CD4-positive, CD25-positive, alpha-beta regulatory T cell (primary cell): ENCODE data around the gene IPO9. TPM values are rescaled to one million over a fixed set of nuclear protein-coding genes. Genes with fewer than 3 reads are reported as not detected.

Experiments
- ATAC-seq, 2 donors: fragments of 150-1000 bp; cut with Tn5 transposase; one replicate each; pipeline ENCODE4 v1.10.0; 2021; ENCODE audit warnings: low read depth in 2 of 2, moderate number of reproducible peaks in 2 of 2, moderate library complexity in 1 of 2
- DNase-seq, 3 donors: peaks; one replicate each; pipeline versions ENCODE4 v3.0.0 to v3.0.0-alpha.2; 2012 to 2022; ENCODE audit warnings: mixed read lengths in 1 of 3
- H3K27ac ChIP-seq: one replicate; pipeline ENCODE4 v1.7.0; 2013; ENCODE audit warnings: mild to moderate bottlenecking, low read length; ENCODE audit not compliant: insufficient read depth, poor library complexity, severe bottlenecking
- H3K27me3 ChIP-seq: one replicate; pipeline ENCODE4 v1.7.0; 2013; ENCODE audit warnings: low read length; ENCODE audit not compliant: control insufficient read depth, insufficient read depth
- H3K36me3 ChIP-seq: one replicate; pipeline ENCODE4 v1.7.0; 2013; ENCODE audit warnings: mild to moderate bottlenecking, low read length, moderate library complexity; ENCODE audit not compliant: control insufficient read depth, insufficient read depth
- H3K4me1 ChIP-seq: 2 replicates; pipeline ENCODE4 v1.7.0; 2013; ENCODE audit warnings: mild to moderate bottlenecking, low read length; ENCODE audit not compliant: insufficient read depth, control insufficient read depth, poor library complexity, severe bottlenecking
- H3K4me3 ChIP-seq: one replicate; pipeline ENCODE4 v1.7.0; 2013; ENCODE audit warnings: low read depth, mild to moderate bottlenecking, low read length, moderate library complexity
- H3K9me3 ChIP-seq, 2 experiments: 1 replicate in 1 of 2; 2 replicates in 1 of 2; pipeline ENCODE4 v1.7.0; 2013; ENCODE audit warnings: low read length in 2 of 2, mild to moderate bottlenecking in 1 of 2, moderate library complexity in 1 of 2; ENCODE audit not compliant: control insufficient read depth in 2 of 2
- H3K27ac Mint-ChIP-seq, 3 donors: one replicate each; pipeline ENCODE4 v1.8.0; 2020 to 2022; ENCODE audit warnings: mild to moderate bottlenecking in 3 of 3, mixed read lengths in 3 of 3, moderate library complexity in 2 of 3
- H3K27me3 Mint-ChIP-seq: one replicate; pipeline ENCODE4 v1.8.0; 2022; ENCODE audit warnings: mild to moderate bottlenecking, mixed read lengths
- H3K36me3 Mint-ChIP-seq: one replicate; pipeline ENCODE4 v1.8.0; 2020; ENCODE audit warnings: mixed read lengths
- H3K4me1 Mint-ChIP-seq, 4 donors: one replicate each; pipeline ENCODE4 v1.8.0; 2020 to 2022; ENCODE audit warnings: mixed read lengths in 4 of 4, mild to moderate bottlenecking in 1 of 4
- H3K4me3 Mint-ChIP-seq, 4 donors: one replicate each; pipeline ENCODE4 v1.8.0; 2020 to 2022; ENCODE audit warnings: mild to moderate bottlenecking in 4 of 4, mixed read lengths in 4 of 4, moderate library complexity in 3 of 4
- H3K9me3 Mint-ChIP-seq, 7 donors: one replicate each; pipeline ENCODE4 v1.8.0; 2020 to 2022; ENCODE audit warnings: mixed read lengths in 7 of 7, mild to moderate bottlenecking in 3 of 7, moderate library complexity in 2 of 7
- polyA plus RNA-seq, 4 donors: library from polyadenylated mRNA; unstranded; fragments of 300-500 nt; fragmentation: Illumina TruSeq; gene quantifications; one replicate each; pipeline ENCODE4 v1.2.3, GENCODE V29; 2021
- total RNA-seq: library from RNA; stranded (reverse); gene quantifications from one replicate; pipeline ENCODE4 v1.2.3, GENCODE V29; 2022

Gene IPO9
- total and polyA plus RNA-seq, 5 donors from 2014 or later, result 13.9 to 31.3 (median 15.2) TPM

- no peak for DNase-seq
- H3K27ac ChIP-seq, result no peak overlapping the region
- Mint-ChIP-seq H3K36me3 (peaks cover 30% of the 10 kb centered on the region), H3K4me3 (no peak overlapping the region), H3K9me3 (no peaks in the 10 kb centered on the region), H3K27me3 (no peaks in the 10 kb centered on the region), H3K27ac (no peak overlapping the region), H3K4me1 (no peaks in the 10 kb centered on the region)
- no peaks in the 10 kb centered on the region for H3K36me3 ChIP-seq
- H3K4me1 ChIP-seq, result no peaks in the 10 kb centered on the region
- no peak for ATAC-seq
- H3K27me3 ChIP-seq, result no peaks in the 10 kb centered on the region
- no peak overlapping the region for H3K4me3 ChIP-seq
- H3K9me3 ChIP-seq, result no peaks in the 10 kb centered on the region
Observed at GRCh38 chr1:201809876-201810275, 19.1 kb upstream of the IPO9 start.

- H3K4me1 Mint-ChIP-seq, result no peaks in the 10 kb centered on the region
- Histone ChIP-seq H3K36me3 (no peaks in the 10 kb centered on the region), H3K4me3 (no peak overlapping the region), H3K27me3 (no peaks in the 10 kb centered on the region), H3K27ac (no peak overlapping the region), H3K9me3 (no peaks in the 10 kb centered on the region), H3K4me1 (no peaks in the 10 kb centered on the region)
- no peak for DNase-seq
- no peaks in the 10 kb centered on the region for H3K27me3 Mint-ChIP-seq
- no peak overlapping the region for H3K4me3 Mint-ChIP-seq
- no peak for ATAC-seq
- no peaks in the 10 kb centered on the region for H3K9me3 Mint-ChIP-seq
- peaks cover 33% of the 10 kb centered on the region for H3K36me3 Mint-ChIP-seq
- H3K27ac Mint-ChIP-seq, result no peak overlapping the region
Observed at GRCh38 chr1:201810466-201811216, 18.3 kb upstream of the IPO9 start.

GRCh38 chr1:201813226-201813625, 15.7 kb upstream of the IPO9 start:
- no peak overlapping the region for H3K27ac ChIP-seq
- no peaks in the 10 kb centered on the region for H3K9me3 Mint-ChIP-seq
- H3K27me3 Mint-ChIP-seq, result no peaks in the 10 kb centered on the region
- H3K36me3 ChIP-seq, result no peaks in the 10 kb centered on the region
- no peak overlapping the region for H3K4me3 ChIP-seq
- H3K27me3 ChIP-seq, result no peaks in the 10 kb centered on the region
- H3K9me3 ChIP-seq, result no peaks in the 10 kb centered on the region
- no peaks in the 10 kb centered on the region for H3K4me1 Mint-ChIP-seq
- ATAC-seq (no peak), DNase-seq (no peak)
- H3K27ac Mint-ChIP-seq, result no peak overlapping the region
- H3K4me1 ChIP-seq, result no peaks in the 10 kb centered on the region
- H3K36me3 Mint-ChIP-seq, result peaks cover 27% of the 10 kb centered on the region
- H3K4me3 Mint-ChIP-seq, result no peak overlapping the region

GRCh38 chr1:201816309-201816854, 12.6 kb upstream of the IPO9 start:
- DNase-seq (no peak), ATAC-seq (no peak)
- Histone ChIP-seq H3K4me1 (no peaks in the 10 kb centered on the region), H3K27me3 (no peaks in the 10 kb centered on the region), H3K36me3 (no peaks in the 10 kb centered on the region), H3K4me3 (no peak overlapping the region), H3K27ac (no peak overlapping the region), H3K9me3 (no peaks in the 10 kb centered on the region)
- no peak overlapping the region for H3K4me3 Mint-ChIP-seq
- no peak overlapping the region for H3K27ac Mint-ChIP-seq
- peaks cover 19% of the 10 kb centered on the region for H3K36me3 Mint-ChIP-seq
- no peaks in the 10 kb centered on the region for H3K27me3 Mint-ChIP-seq
- no peaks in the 10 kb centered on the region for H3K4me1 Mint-ChIP-seq
- H3K9me3 Mint-ChIP-seq, result no peaks in the 10 kb centered on the region

GRCh38 chr1:201818971-201819750, 9.8 kb upstream of the IPO9 start:
- Histone ChIP-seq H3K4me1 (no peaks in the 10 kb centered on the region), H3K36me3 (no peaks in the 10 kb centered on the region), H3K9me3 (no peaks in the 10 kb centered on the region), H3K27ac (no peak overlapping the region), H3K4me3 (no peak overlapping the region), H3K27me3 (no peaks in the 10 kb centered on the region)
- no peaks in the 10 kb centered on the region for H3K27me3 Mint-ChIP-seq
- H3K4me1 Mint-ChIP-seq, result no peaks in the 10 kb centered on the region
- H3K36me3 Mint-ChIP-seq, result peaks cover 10% of the 10 kb centered on the region
- H3K9me3 Mint-ChIP-seq, result no peaks in the 10 kb centered on the region
- H3K4me3 Mint-ChIP-seq, result no peak overlapping the region
- DNase-seq (no peak), ATAC-seq (no peak)
- no peak overlapping the region for H3K27ac Mint-ChIP-seq

- H3K4me3 ChIP-seq, result no peak overlapping the region
- no peaks in the 10 kb centered on the region for H3K27me3 ChIP-seq
- H3K9me3 ChIP-seq, result no peaks in the 10 kb centered on the region
- no peak for DNase-seq
- H3K27ac Mint-ChIP-seq, result no peak overlapping the region
- no peak for ATAC-seq
- H3K9me3 Mint-ChIP-seq, result no peaks in the 10 kb centered on the region
- H3K36me3 Mint-ChIP-seq, result peaks cover 7% of the 10 kb centered on the region
- no peaks in the 10 kb centered on the region for H3K27me3 Mint-ChIP-seq
- no peaks in the 10 kb centered on the region for H3K4me1 Mint-ChIP-seq
- H3K4me1 ChIP-seq, result no peaks in the 10 kb centered on the region
- H3K27ac ChIP-seq, result no peak overlapping the region
- no peak overlapping the region for H3K4me3 Mint-ChIP-seq
- H3K36me3 ChIP-seq, result no peaks in the 10 kb centered on the region
Observed at GRCh38 chr1:201820413-201820812, 8.5 kb upstream of the IPO9 start.

- peaks cover 3% of the 10 kb centered on the region for H3K36me3 Mint-ChIP-seq
- Histone ChIP-seq H3K4me1 (peaks cover 13% of the 10 kb centered on the region), H3K36me3 (no peaks in the 10 kb centered on the region), H3K4me3 (no peak overlapping the region), H3K9me3 (no peaks in the 10 kb centered on the region), H3K27me3 (no peaks in the 10 kb centered on the region), H3K27ac (no peak overlapping the region)
- H3K4me1 Mint-ChIP-seq, result peaks cover 9 to 21% (median 15%) of the 10 kb centered on the region in 4 donors
- DNase-seq (no peak), ATAC-seq (no peak)
- no peaks in the 10 kb centered on the region for H3K27me3 Mint-ChIP-seq
- H3K9me3 Mint-ChIP-seq, result no peaks in the 10 kb centered on the region
- no peak overlapping the region for H3K27ac Mint-ChIP-seq
- H3K4me3 Mint-ChIP-seq, result no peak overlapping the region
Observed at GRCh38 chr1:201825245-201825644, 3.7 kb upstream of the IPO9 start.
